Duodenal mucosa (tissue), 2 donors: ENCODE data around the gene NBPF3.
"Not testable (repeated sequence)": the region's sequence is repeated elsewhere in the genome, so short reads cannot be mapped to it uniquely, and the experiment has no call there.

Experiments
- H3K27ac ChIP-seq: one replicate; pipeline ENCODE4 v1.7.0; 2013; ENCODE audit warnings: low read depth, low read length
- H3K27me3 ChIP-seq, 2 donors: one replicate each; pipeline ENCODE4 v1.7.0; 2013; ENCODE audit warnings: low read length in 2 of 2, control low read depth in 1 of 2; ENCODE audit not compliant: insufficient read depth in 2 of 2, control insufficient read depth in 1 of 2
- H3K36me3 ChIP-seq, 2 donors: one replicate each; pipeline ENCODE4 v1.7.0; 2013; ENCODE audit warnings: low read length in 2 of 2, control low read depth in 1 of 2; ENCODE audit not compliant: insufficient read depth in 2 of 2, control insufficient read depth in 1 of 2
- H3K4me1 ChIP-seq, 2 donors: one replicate each; pipeline ENCODE4 v1.7.0; 2013; ENCODE audit warnings: low read length in 2 of 2, control low read depth in 1 of 2; ENCODE audit not compliant: insufficient read depth in 2 of 2, control insufficient read depth in 1 of 2
- H3K4me3 ChIP-seq, 2 donors: one replicate each; pipeline ENCODE4 v1.7.0; 2013; ENCODE audit warnings: low read length in 2 of 2, low read depth in 1 of 2
- H3K9ac ChIP-seq, 2 donors: one replicate each; pipeline ENCODE4 v1.7.0; 2013; ENCODE audit warnings: low read length in 2 of 2, low read depth in 1 of 2
- H3K9me3 ChIP-seq, 2 donors: one replicate each; pipeline ENCODE4 v1.7.0; 2013; ENCODE audit warnings: low read length in 2 of 2, control low read depth in 1 of 2; ENCODE audit not compliant: control insufficient read depth in 1 of 2

The NBPF3 gene

GRCh38 chr1:21439721-21440629 lies at the start of gene NBPF3:
TSS of gene NBPF3 (plus strand) at chr1:21440137. CDS start at chr1:21445087, 4,950 bp downstream.
- Histone ChIP-seq H3K27ac (no peak within 1 kb of the TSS), H3K9me3 (no peaks in the 10 kb centered on the region), H3K4me1 (peaks cover 0 to 4% of the 10 kb centered on the region in 2 donors), H3K27me3 (peaks cover 0 to 3% of the 10 kb centered on the region in 2 donors), H3K36me3 (no peaks in the 10 kb centered on the region), H3K4me3 (peak within 1 kb of the TSS; percentile 68 to 78), H3K9ac (peak within 1 kb of the TSS; percentile 43 to 48)

- H3K27me3 ChIP-seq = no peaks in the 10 kb centered on the region
- H3K9me3 ChIP-seq = no peaks in the 10 kb centered on the region
- no peak overlapping the region for H3K4me3 ChIP-seq
- no peaks in the 10 kb centered on the region for H3K4me1 ChIP-seq
- no peak overlapping the region for H3K27ac ChIP-seq
- H3K36me3 ChIP-seq = no peaks in the 10 kb centered on the region
- H3K9ac ChIP-seq = no peak overlapping the region
These were observed 48.4 kb upstream of the NBPF3 start for GRCh38 chr1:21391497-21391896.

- Histone ChIP-seq H3K4me3 (no peak overlapping the region), H3K9me3 (no peaks in the 10 kb centered on the region), H3K36me3 (no peaks in the 10 kb centered on the region), H3K9ac (no peak overlapping the region), H3K27me3 (no peaks in the 10 kb centered on the region), H3K4me1 (no peaks in the 10 kb centered on the region), H3K27ac (no peak overlapping the region)
These were observed 47.2 kb upstream of the NBPF3 start for GRCh38 chr1:21392587-21393263.

- no peaks in the 10 kb centered on the region for H3K4me1 ChIP-seq
- no peak overlapping the region for H3K4me3 ChIP-seq
These were observed 43.4 kb upstream of the NBPF3 start for GRCh38 chr1:21396516-21396915.

GRCh38 chr1:21397813-21398188 lies 42.1 kb upstream of the NBPF3 start:
- H3K27me3 ChIP-seq = no peaks in the 10 kb centered on the region
- no peak overlapping the region for H3K9ac ChIP-seq
- no peaks in the 10 kb centered on the region for H3K36me3 ChIP-seq
- H3K27ac ChIP-seq = no peak overlapping the region
- no peak overlapping the region for H3K4me3 ChIP-seq
- H3K9me3 ChIP-seq = no peaks in the 10 kb centered on the region
- no peaks in the 10 kb centered on the region for H3K4me1 ChIP-seq

More at GRCh38 chr1:21396516-21396915, 43.4 kb upstream of the NBPF3 start:
- no peaks in the 10 kb centered on the region for H3K27me3 ChIP-seq
- no peak overlapping the region for H3K27ac ChIP-seq
- H3K9ac ChIP-seq = no peak overlapping the region
- H3K36me3 ChIP-seq = no peaks in the 10 kb centered on the region
- H3K9me3 ChIP-seq = no peaks in the 10 kb centered on the region

- not testable (repeated sequence) for H3K4me3 ChIP-seq, H3K36me3 ChIP-seq, H3K9ac ChIP-seq, H3K9me3 ChIP-seq, H3K4me1 ChIP-seq, H3K27ac ChIP-seq, H3K27me3 ChIP-seq
These were observed 38.1 kb upstream of the NBPF3 start for GRCh38 chr1:21401726-21402346.

- no peaks in the 10 kb centered on the region for H3K4me1 ChIP-seq
- H3K4me3 ChIP-seq = no peak overlapping the region
- H3K36me3 ChIP-seq = no peaks in the 10 kb centered on the region
- H3K9ac ChIP-seq = no peak overlapping the region
- no peak overlapping the region for H3K27ac ChIP-seq
- no peaks in the 10 kb centered on the region for H3K9me3 ChIP-seq
- no peaks in the 10 kb centered on the region for H3K27me3 ChIP-seq
These were observed 33.3 kb upstream of the NBPF3 start for GRCh38 chr1:21406659-21407058.

GRCh38 chr1:21409897-21410296 lies 30.0 kb upstream of the NBPF3 start:
- not testable (repeated sequence) for H3K27ac ChIP-seq

GRCh38 chr1:21414015-21414414 lies 25.9 kb upstream of the NBPF3 start:
- H3K27me3 ChIP-seq = no peaks in the 10 kb centered on the region
- H3K4me1 ChIP-seq = no peaks in the 10 kb centered on the region
- H3K27ac ChIP-seq = no peak overlapping the region
- H3K4me3 ChIP-seq = no peak overlapping the region
- no peak overlapping the region for H3K9ac ChIP-seq
- no peaks in the 10 kb centered on the region for H3K36me3 ChIP-seq
- no peaks in the 10 kb centered on the region for H3K9me3 ChIP-seq

More at GRCh38 chr1:21409897-21410296, 30.0 kb upstream of the NBPF3 start:
- H3K36me3 ChIP-seq, H3K4me1 ChIP-seq, H3K27me3 ChIP-seq, H3K9ac ChIP-seq, H3K9me3 ChIP-seq, H3K4me3 ChIP-seq: not testable (repeated sequence)

- H3K9me3 ChIP-seq, H3K4me1 ChIP-seq, H3K9ac ChIP-seq, H3K27ac ChIP-seq, H3K36me3 ChIP-seq, H3K27me3 ChIP-seq, H3K4me3 ChIP-seq: not testable (repeated sequence)
These were observed 19.6 kb upstream of the NBPF3 start for GRCh38 chr1:21420378-21420777.
